CD4-positive, CD25-positive, alpha-beta regulatory T cell (primary cell): ENCODE measurements around the gene GTPBP4. TPM values are rescaled to one million over a fixed set of nuclear protein-coding genes. Genes with fewer than 3 reads are reported as not detected.
"Not testable (repeated sequence)": the region's sequence is repeated elsewhere in the genome, so short reads cannot be mapped to it uniquely, and the experiment has no call there.

ENCODE experiments used
- ATAC-seq, 2 donors: fragments of 150-1000 bp; cut with Tn5 transposase; one replicate each; pipeline ENCODE4 v1.10.0; 2021; ENCODE audit warnings: low read depth in 2 of 2, moderate number of reproducible peaks in 2 of 2, moderate library complexity in 1 of 2
- DNase-seq, 3 donors: peaks; one replicate each; pipeline versions ENCODE4 v3.0.0 to v3.0.0-alpha.2; 2012 to 2022; ENCODE audit warnings: mixed read lengths in 1 of 3
- H3K27ac ChIP-seq: one replicate; pipeline ENCODE4 v1.7.0; 2013; ENCODE audit warnings: mild to moderate bottlenecking, low read length; ENCODE audit not compliant: insufficient read depth, poor library complexity, severe bottlenecking
- H3K27me3 ChIP-seq: one replicate; pipeline ENCODE4 v1.7.0; 2013; ENCODE audit warnings: low read length; ENCODE audit not compliant: control insufficient read depth, insufficient read depth
- H3K36me3 ChIP-seq: one replicate; pipeline ENCODE4 v1.7.0; 2013; ENCODE audit warnings: mild to moderate bottlenecking, low read length, moderate library complexity; ENCODE audit not compliant: control insufficient read depth, insufficient read depth
- H3K4me1 ChIP-seq: 2 replicates; pipeline ENCODE4 v1.7.0; 2013; ENCODE audit warnings: mild to moderate bottlenecking, low read length; ENCODE audit not compliant: insufficient read depth, control insufficient read depth, poor library complexity, severe bottlenecking
- H3K4me3 ChIP-seq: one replicate; pipeline ENCODE4 v1.7.0; 2013; ENCODE audit warnings: low read depth, mild to moderate bottlenecking, low read length, moderate library complexity
- H3K9me3 ChIP-seq, 2 experiments: 1 replicate in 1 of 2; 2 replicates in 1 of 2; pipeline ENCODE4 v1.7.0; 2013; ENCODE audit warnings: low read length in 2 of 2, mild to moderate bottlenecking in 1 of 2, moderate library complexity in 1 of 2; ENCODE audit not compliant: control insufficient read depth in 2 of 2
- H3K27ac Mint-ChIP-seq, 3 donors: one replicate each; pipeline ENCODE4 v1.8.0; 2020 to 2022; ENCODE audit warnings: mild to moderate bottlenecking in 3 of 3, mixed read lengths in 3 of 3, moderate library complexity in 2 of 3
- H3K27me3 Mint-ChIP-seq: one replicate; pipeline ENCODE4 v1.8.0; 2022; ENCODE audit warnings: mild to moderate bottlenecking, mixed read lengths
- H3K36me3 Mint-ChIP-seq: one replicate; pipeline ENCODE4 v1.8.0; 2020; ENCODE audit warnings: mixed read lengths
- H3K4me1 Mint-ChIP-seq, 4 donors: one replicate each; pipeline ENCODE4 v1.8.0; 2020 to 2022; ENCODE audit warnings: mixed read lengths in 4 of 4, mild to moderate bottlenecking in 1 of 4
- H3K4me3 Mint-ChIP-seq, 4 donors: one replicate each; pipeline ENCODE4 v1.8.0; 2020 to 2022; ENCODE audit warnings: mild to moderate bottlenecking in 4 of 4, mixed read lengths in 4 of 4, moderate library complexity in 3 of 4
- H3K9me3 Mint-ChIP-seq, 7 donors: one replicate each; pipeline ENCODE4 v1.8.0; 2020 to 2022; ENCODE audit warnings: mixed read lengths in 7 of 7, mild to moderate bottlenecking in 3 of 7, moderate library complexity in 2 of 7
- polyA plus RNA-seq, 4 donors: library from polyadenylated mRNA; unstranded; fragments of 300-500 nt; fragmentation: Illumina TruSeq; gene quantifications; one replicate each; pipeline ENCODE4 v1.2.3, GENCODE V29; 2021
- total RNA-seq: library from RNA; stranded (reverse); gene quantifications from one replicate; pipeline ENCODE4 v1.2.3, GENCODE V29; 2022

The GTPBP4 gene
- total and polyA plus RNA-seq, 5 donors from 2014 or later = 15.9 to 50.7 (median 20.7) TPM

DNA sequence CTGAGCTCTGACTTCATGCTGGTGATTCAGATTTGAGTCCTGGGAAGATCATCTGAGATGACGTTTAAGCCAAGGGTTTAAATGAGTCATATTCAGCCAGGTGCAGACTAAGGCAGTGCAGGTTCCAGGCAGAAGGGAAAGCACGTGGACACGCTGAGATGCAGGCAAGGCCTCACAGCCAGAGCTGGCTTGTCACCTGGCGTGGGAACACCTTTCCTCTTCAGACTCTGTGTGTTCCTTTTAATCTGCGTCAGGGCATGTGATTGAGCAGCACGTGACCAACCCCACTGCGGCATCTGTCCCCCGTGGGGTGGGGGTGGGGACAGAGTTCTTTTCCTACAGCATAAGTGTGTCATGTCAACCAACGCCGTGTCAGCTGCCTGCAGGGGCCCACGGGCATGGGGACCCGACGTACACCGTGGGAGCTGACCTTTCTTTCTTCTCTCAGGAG lies 48.1 kb downstream of the GTPBP4 start:
- Histone ChIP-seq H3K36me3 (peaks cover 24% of the 10 kb centered on the region), H3K4me1 (no peaks in the 10 kb centered on the region), H3K9me3 (no peaks in the 10 kb centered on the region), H3K27ac (peak overlapping the region; percentile 25), H3K27me3 (no peaks in the 10 kb centered on the region), H3K4me3 (no peak overlapping the region)
- no peaks in the 10 kb centered on the region for H3K9me3 Mint-ChIP-seq
- H3K4me3 Mint-ChIP-seq = peak overlapping the region; percentile 38 to 58 (median 42)
- H3K27me3 Mint-ChIP-seq = no peaks in the 10 kb centered on the region
- ATAC-seq = peak; percentile 78 to 90
- peaks cover 0 to 21% (median 7%) of the 10 kb centered on the region in 4 donors for H3K4me1 Mint-ChIP-seq
- peaks cover 20% of the 10 kb centered on the region for H3K36me3 Mint-ChIP-seq
- DNase-seq = peak; percentile 39 to 63 (median 42)
- peak overlapping the region in 2 of 3 donors; percentile 49 to 67 for H3K27ac Mint-ChIP-seq

DNA sequence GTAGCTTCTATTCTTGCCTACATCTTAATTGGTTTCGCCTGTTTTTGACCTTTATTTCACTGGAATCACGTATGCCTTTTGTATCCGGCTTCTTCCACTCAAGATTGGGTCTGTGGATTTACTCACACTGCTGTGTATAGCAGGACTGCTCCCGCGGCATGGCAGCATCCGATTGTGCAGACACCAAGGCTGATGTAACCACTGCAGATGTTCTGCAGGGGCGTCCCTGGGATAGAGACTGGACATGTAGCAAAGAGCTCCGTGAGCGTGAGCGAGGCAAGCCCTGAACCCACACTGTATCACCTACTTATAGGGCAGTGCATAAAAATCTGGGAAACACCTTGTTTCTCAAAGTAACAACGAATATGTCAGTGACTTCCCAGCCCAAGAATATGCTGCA lies 48.9 kb downstream of the GTPBP4 start:
- ATAC-seq = no peak
- peaks cover 0 to 22% (median 7%) of the 10 kb centered on the region in 4 donors for H3K4me1 Mint-ChIP-seq
- peaks cover 22% of the 10 kb centered on the region for H3K36me3 Mint-ChIP-seq
- H3K27me3 ChIP-seq = no peaks in the 10 kb centered on the region
- H3K4me1 ChIP-seq = no peaks in the 10 kb centered on the region
- H3K27me3 Mint-ChIP-seq = no peaks in the 10 kb centered on the region
- no peak overlapping the region for H3K27ac ChIP-seq
- no peak for DNase-seq
- peak overlapping the region in 1 of 3 donors; percentile 67 for H3K27ac Mint-ChIP-seq
- H3K9me3 Mint-ChIP-seq = no peaks in the 10 kb centered on the region
- no peak overlapping the region for H3K4me3 ChIP-seq
- no peaks in the 10 kb centered on the region for H3K9me3 ChIP-seq
- peak overlapping the region in 1 of 4 donors; percentile 39 for H3K4me3 Mint-ChIP-seq
- H3K36me3 ChIP-seq = peaks cover 30% of the 10 kb centered on the region

GRCh38 chr10:1038769-1039168 lies 50.5 kb downstream of the GTPBP4 start:
- not testable (repeated sequence) for DNase-seq, H3K4me1 ChIP-seq, H3K27ac ChIP-seq, H3K27ac Mint-ChIP-seq, H3K27me3 Mint-ChIP-seq, H3K9me3 Mint-ChIP-seq, ATAC-seq, H3K27me3 ChIP-seq, H3K9me3 ChIP-seq, H3K4me3 Mint-ChIP-seq, H3K4me3 ChIP-seq
- peaks cover 40% of the 10 kb centered on the region for H3K36me3 ChIP-seq
- Mint-ChIP-seq H3K36me3 (peaks cover 26% of the 10 kb centered on the region), H3K4me1 (peaks cover 9 to 33% (median 14%) of the 10 kb centered on the region in 4 donors)

- Histone ChIP-seq H3K27me3 (no peaks in the 10 kb centered on the region), H3K36me3 (peaks cover 40% of the 10 kb centered on the region), H3K27ac (no peak overlapping the region), H3K4me3 (no peak overlapping the region), H3K9me3 (no peaks in the 10 kb centered on the region), H3K4me1 (peaks cover 23% of the 10 kb centered on the region)
- DNase-seq = no peak
- Mint-ChIP-seq H3K4me1 (peaks cover 22 to 47% (median 27%) of the 10 kb centered on the region in 4 donors), H3K27me3 (no peaks in the 10 kb centered on the region), H3K9me3 (no peaks in the 10 kb centered on the region), H3K4me3 (no peak overlapping the region), H3K27ac (no peak overlapping the region), H3K36me3 (peaks cover 26% of the 10 kb centered on the region)
- no peak for ATAC-seq
Observed at GRCh38 chr10:1040133-1040532, 51.9 kb downstream of the GTPBP4 start.

GRCh38 chr10:1041514-1041913 lies 53.3 kb downstream of the GTPBP4 start:
- Histone ChIP-seq H3K4me3 (no peak overlapping the region), H3K9me3 (no peaks in the 10 kb centered on the region), H3K36me3 (peaks cover 40% of the 10 kb centered on the region), H3K27me3 (no peaks in the 10 kb centered on the region), H3K4me1 (peaks cover 26% of the 10 kb centered on the region), H3K27ac (no peak overlapping the region)
- Mint-ChIP-seq H3K4me3 (no peak overlapping the region), H3K27me3 (no peaks in the 10 kb centered on the region), H3K36me3 (peaks cover 26% of the 10 kb centered on the region), H3K9me3 (no peaks in the 10 kb centered on the region), H3K4me1 (peaks cover 29 to 53% (median 36%) of the 10 kb centered on the region in 4 donors), H3K27ac (no peak overlapping the region)
- ATAC-seq (no peak), DNase-seq (no peak)

- H3K27me3 ChIP-seq = no peaks in the 10 kb centered on the region
- H3K9me3 ChIP-seq = no peaks in the 10 kb centered on the region
- ATAC-seq (peak; percentile 73 to 75), DNase-seq (peak in 2 of 3 donors; percentile 61 to 85)
- Mint-ChIP-seq H3K36me3 (peaks cover 16% of the 10 kb centered on the region), H3K27me3 (no peaks in the 10 kb centered on the region), H3K27ac (peak overlapping the region; percentile 95 to 97 (median 97)), H3K4me1 (peaks cover 33 to 58% (median 42%) of the 10 kb centered on the region in 4 donors), H3K9me3 (no peaks in the 10 kb centered on the region), H3K4me3 (peak overlapping the region; percentile 83 to 91 (median 88))
- peak overlapping the region; percentile 74 for H3K4me3 ChIP-seq
- H3K27ac ChIP-seq = peak overlapping the region; percentile 78
- H3K4me1 ChIP-seq = peaks cover 37% of the 10 kb centered on the region
- peaks cover 38% of the 10 kb centered on the region for H3K36me3 ChIP-seq
Observed at GRCh38 chr10:1043532-1043995, 55.3 kb downstream of the GTPBP4 start.

DNA sequence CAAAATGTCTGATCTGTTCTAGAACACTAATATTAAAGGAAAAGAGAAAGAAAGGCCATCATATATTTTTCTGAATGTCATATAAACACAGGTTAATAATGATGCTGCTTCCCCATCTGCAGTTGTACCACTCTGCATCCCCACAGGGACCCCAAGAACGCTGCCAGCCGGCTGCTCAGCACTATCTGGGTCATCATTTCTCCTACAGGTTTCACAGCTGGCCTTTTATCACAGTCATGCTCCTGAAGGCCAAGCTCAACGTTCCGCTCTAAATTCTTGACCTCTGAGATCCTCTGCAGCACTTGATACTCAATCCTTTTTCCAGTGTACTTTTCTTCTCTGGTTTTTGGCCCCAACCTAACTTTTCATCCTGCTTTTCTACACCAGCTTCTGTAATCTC lies 55.9 kb downstream of the GTPBP4 start:
- Mint-ChIP-seq H3K4me3 (peak overlapping the region; percentile 83 to 91 (median 88)), H3K27ac (peak overlapping the region; percentile 95 to 97 (median 97)), H3K4me1 (peaks cover 33 to 61% (median 42%) of the 10 kb centered on the region in 4 donors), H3K9me3 (no peaks in the 10 kb centered on the region), H3K36me3 (peaks cover 16% of the 10 kb centered on the region), H3K27me3 (no peaks in the 10 kb centered on the region)
- Histone ChIP-seq H3K27me3 (no peaks in the 10 kb centered on the region), H3K4me3 (peak overlapping the region; percentile 74), H3K9me3 (no peaks in the 10 kb centered on the region), H3K4me1 (peaks cover 37% of the 10 kb centered on the region), H3K27ac (peak overlapping the region; percentile 78), H3K36me3 (peaks cover 36% of the 10 kb centered on the region)
- no peak for ATAC-seq
- no peak for DNase-seq

DNA sequence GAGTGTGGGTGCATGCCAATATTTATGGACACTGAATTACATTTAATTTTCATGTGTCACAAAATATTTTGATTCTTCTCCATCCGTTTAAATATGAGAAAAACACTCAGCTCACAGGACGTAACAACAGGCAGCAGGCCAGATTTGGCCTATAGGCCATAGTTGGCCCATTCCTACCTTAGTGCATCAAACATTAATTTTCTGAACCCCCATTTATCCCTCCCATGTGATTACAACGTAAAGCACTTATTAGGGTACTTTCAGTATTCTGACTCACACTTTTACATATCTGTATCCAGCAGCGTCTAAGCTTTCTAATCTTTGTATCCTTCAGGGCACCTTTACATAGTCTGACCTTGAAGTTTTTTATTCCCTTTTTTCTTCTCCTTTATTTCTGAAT lies 56.7 kb downstream of the GTPBP4 start:
- Mint-ChIP-seq H3K4me1 (peaks cover 33 to 68% (median 42%) of the 10 kb centered on the region in 4 donors), H3K36me3 (peaks cover 16% of the 10 kb centered on the region), H3K9me3 (no peaks in the 10 kb centered on the region), H3K4me3 (peak overlapping the region; percentile 83 to 91 (median 88)), H3K27me3 (no peaks in the 10 kb centered on the region), H3K27ac (peak overlapping the region; percentile 95 to 97 (median 97))
- ATAC-seq (no peak), DNase-seq (no peak)
- Histone ChIP-seq H3K27me3 (no peaks in the 10 kb centered on the region), H3K4me1 (peaks cover 41% of the 10 kb centered on the region), H3K36me3 (peaks cover 30% of the 10 kb centered on the region), H3K4me3 (peak overlapping the region; percentile 74), H3K9me3 (no peaks in the 10 kb centered on the region), H3K27ac (peak overlapping the region; percentile 78)
